K562 (cell line): ENCODE measurements around the gene PATE2.

Experiments
- ATF1 ChIP-seq, 2 experiments: fragments of 450-650 bp in 1 of 2; IDR thresholded peaks; 2 replicates each; pipeline ENCODE4 v1.6.1; 2016; ENCODE audit warnings: missing compliant biosample characterization in 1 of 2, missing genetic modification characterization in 1 of 2
- CLOCK ChIP-seq: fragments of 250-450 bp; sonication (Bioruptor Pico); IDR thresholded peaks from 2 replicates; pipeline ENCODE4 v1.4.0; 2020; ENCODE audit warnings: mild to moderate bottlenecking, moderate library complexity, borderline replicate concordance
- FIP1L1 ChIP-seq: fragments of 200-400 bp; formaldehyde crosslinking; IDR thresholded peaks from 2 replicates; pipeline ENCODE4 v1.6.1; 2018; ENCODE audit warnings: mild to moderate bottlenecking, low read depth, low read length; ENCODE audit not compliant: poor library complexity, severe bottlenecking
- JUND ChIP-seq, 2 experiments: IDR thresholded peaks; 2 replicates in 1 of 2; 3 replicates in 1 of 2; pipeline ENCODE4 v1.6.1; 2011; ENCODE audit warnings: borderline replicate concordance in 2 of 2, low read depth in 2 of 2, low read length in 2 of 2, improper control_type of control experiment in 1 of 2, missing biosample characterization in 1 of 2, missing genetic modification characterization in 1 of 2, missing genetic modification reagents in 1 of 2
- NFIX ChIP-seq: fragments of 250-450 bp; sonication (Bioruptor Pico); IDR thresholded peaks from 2 replicates; pipeline ENCODE4 v1.4.0; 2020; ENCODE audit warnings: low read depth, mild to moderate bottlenecking, moderate library complexity
- POLR2A ChIP-seq: fragments of 450-650 bp; conservative IDR thresholded peaks from 2 replicates; pipeline ENCODE4 v1.6.1; 2016
- PRPF4 ChIP-seq: fragments of 200-400 bp; formaldehyde crosslinking; IDR thresholded peaks from one replicate; pipeline ENCODE4 v1.6.1; 2017; ENCODE audit warnings: low read length, low read depth, mild to moderate bottlenecking; ENCODE audit not compliant: insufficient read depth, poor library complexity, severe bottlenecking
- TCF15 ChIP-seq: fragments of 250-450 bp; sonication (Bioruptor Pico); IDR thresholded peaks from 2 replicates; pipeline ENCODE4 v1.8.0; 2022; ENCODE audit warnings: moderate library complexity, mild to moderate bottlenecking, inconsistent platforms
- ZFX ChIP-seq: sonication (generic); formaldehyde crosslinking; IDR thresholded peaks from 2 replicates; pipeline ENCODE4 v1.8.0; 2022; ENCODE audit warnings: mild to moderate bottlenecking, missing genetic modification reagents, moderate library complexity
- ZNF408 ChIP-seq: fragments of 250-450 bp; sonication (Bioruptor Pico); IDR thresholded peaks from 2 replicates; pipeline ENCODE4 v1.4.0; 2020; ENCODE audit warnings: low read depth, mild to moderate bottlenecking, moderate library complexity
- TF ChIP-seq, protein P1 (sequence below), 3 experiments: IDR thresholded peaks in 2 of 3; conservative IDR thresholded peaks in 1 of 3; 2 replicates each; pipeline ENCODE4 v1.5.1; 2011 to 2012; ENCODE audit warnings: low read length in 3 of 3, mild to moderate bottlenecking in 3 of 3, control low read depth in 2 of 3, improper control_type of control experiment in 1 of 3, inconsistent platforms in 1 of 3, low read depth in 1 of 3, mixed read lengths in 1 of 3, moderate library complexity in 1 of 3; ENCODE audit not compliant: insufficient read depth in 2 of 3

DNA sequence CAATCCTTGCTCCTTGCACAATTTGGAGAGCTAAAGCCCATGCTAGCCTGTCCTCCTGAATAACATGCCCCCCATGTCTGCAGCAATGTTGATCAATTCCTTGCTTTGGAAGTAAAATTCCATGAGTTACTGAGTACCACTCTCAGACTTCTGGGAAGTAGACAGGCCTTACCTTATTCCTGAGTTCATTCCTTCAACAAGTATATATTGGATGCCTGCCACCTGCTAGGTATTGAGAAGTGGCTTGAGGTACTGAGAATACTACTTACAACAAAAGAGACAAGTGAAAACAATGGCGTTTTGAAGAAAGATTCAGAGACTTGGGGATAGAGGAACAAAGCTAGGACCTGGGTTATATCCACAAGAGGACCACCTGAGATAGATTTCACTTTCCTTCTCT, 12.4 kb downstream of the PATE2 start:
- TF ChIP-seq FIP1L1 (no peak), ZNF408 (CRISPR knock-in tag) (no peak), TCF15 (CRISPR knock-in tag) (no peak), CLOCK (CRISPR knock-in tag) (no peak), JUND (IDR thresholded peaks at IDR 0.05; ENCODE audit: borderline replicate concordance, low read depth, low read length) (no peak), JUND (tag; IDR thresholded peaks at IDR 0.05; ENCODE audit: borderline replicate concordance, low read depth, low read length) (no peak), NFIX (CRISPR knock-in tag) (no peak), POLR2A (no peak), ZFX (no peak), PRPF4 (no peak), ATF1 (CRISPR knock-in tag; IDR thresholded peaks at IDR 0.05) (no peak), ATF1 (tag; IDR thresholded peaks at IDR 0.05) (no peak)
- TF ChIP-seq, protein P1, sequence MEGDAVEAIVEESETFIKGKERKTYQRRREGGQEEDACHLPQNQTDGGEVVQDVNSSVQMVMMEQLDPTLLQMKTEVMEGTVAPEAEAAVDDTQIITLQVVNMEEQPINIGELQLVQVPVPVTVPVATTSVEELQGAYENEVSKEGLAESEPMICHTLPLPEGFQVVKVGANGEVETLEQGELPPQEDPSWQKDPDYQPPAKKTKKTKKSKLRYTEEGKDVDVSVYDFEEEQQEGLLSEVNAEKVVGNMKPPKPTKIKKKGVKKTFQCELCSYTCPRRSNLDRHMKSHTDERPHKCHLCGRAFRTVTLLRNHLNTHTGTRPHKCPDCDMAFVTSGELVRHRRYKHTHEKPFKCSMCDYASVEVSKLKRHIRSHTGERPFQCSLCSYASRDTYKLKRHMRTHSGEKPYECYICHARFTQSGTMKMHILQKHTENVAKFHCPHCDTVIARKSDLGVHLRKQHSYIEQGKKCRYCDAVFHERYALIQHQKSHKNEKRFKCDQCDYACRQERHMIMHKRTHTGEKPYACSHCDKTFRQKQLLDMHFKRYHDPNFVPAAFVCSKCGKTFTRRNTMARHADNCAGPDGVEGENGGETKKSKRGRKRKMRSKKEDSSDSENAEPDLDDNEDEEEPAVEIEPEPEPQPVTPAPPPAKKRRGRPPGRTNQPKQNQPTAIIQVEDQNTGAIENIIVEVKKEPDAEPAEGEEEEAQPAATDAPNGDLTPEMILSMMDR (IDR thresholded peaks at IDR 0.05 in 2 of 3, conservative IDR thresholded peaks at IDR 0.05 in 1 of 3; ENCODE audit: insufficient read depth in 2 of 3, low read depth in 1 of 3, low read length in 3 of 3) = no peak
